NAMALWA (cell line): ENCODE measurements around the gene KCNK17.
A peak's percentile ranks its signal among the peaks of the same experiment; 100 is the strongest.

Experiments
- DNase-seq: peaks from one replicate; pipeline ENCODE4 v3.0.0-alpha.2; 2015; ENCODE audit warnings: low spot score

The KCNK17 gene

GRCh38 chr6:39314273-39314795 is at the start of gene KCNK17:
Gene KCNK17 (minus strand): TSS chr6:39314419. CDS start chr6:39314320, 99 bp downstream.
- no peak for DNase-seq

GRCh38 chr6:39363280-39363679 is 49.1 kb upstream of the KCNK17 start:
- DNase-seq, result no peak

GRCh38 chr6:39362487-39362865 is 48.3 kb upstream of the KCNK17 start:
- DNase-seq, result peak; percentile 27

GRCh38 chr6:39361657-39362486 is 47.7 kb upstream of the KCNK17 start:
- DNase-seq, result peak; percentile 76

GRCh38 chr6:39360378-39360777 is 46.2 kb upstream of the KCNK17 start:
- no peak for DNase-seq

GRCh38 chr6:39357998-39358686 is 43.9 kb upstream of the KCNK17 start:
- peak; percentile 13 for DNase-seq

GRCh38 chr6:39353698-39354315 is 39.6 kb upstream of the KCNK17 start:
- no peak for DNase-seq

- DNase-seq, result no peak
These were observed 36.7 kb upstream of the KCNK17 start for GRCh38 chr6:39350723-39351505.

GRCh38 chr6:39348740-39349139 is 34.5 kb upstream of the KCNK17 start:
- no peak for DNase-seq

- peak; percentile 66 for DNase-seq
These were observed 33.8 kb upstream of the KCNK17 start for GRCh38 chr6:39347906-39348585.

- no peak for DNase-seq
These were observed 33.0 kb upstream of the KCNK17 start for GRCh38 chr6:39347206-39347605.

GRCh38 chr6:39344821-39345280 is 30.6 kb upstream of the KCNK17 start:
- no peak for DNase-seq

GRCh38 chr6:39343396-39343870 is 29.2 kb upstream of the KCNK17 start:
- DNase-seq, result no peak

- DNase-seq, result no peak
These were observed 28.6 kb upstream of the KCNK17 start for GRCh38 chr6:39342692-39343395.

- DNase-seq, result no peak
These were observed 27.7 kb upstream of the KCNK17 start for GRCh38 chr6:39341937-39342336.

- DNase-seq, result no peak
These were observed 27.1 kb upstream of the KCNK17 start for GRCh38 chr6:39341352-39341751.

- no peak for DNase-seq
These were observed 25.8 kb upstream of the KCNK17 start for GRCh38 chr6:39339868-39340550.

GRCh38 chr6:39339096-39339867 is 25.1 kb upstream of the KCNK17 start:
- no peak for DNase-seq

- no peak for DNase-seq
These were observed 24.2 kb upstream of the KCNK17 start for GRCh38 chr6:39338397-39338796.
